Epithelial cell of alveolus of lung (primary cell): ENCODE results near the gene HTR2B. TPM values are rescaled to one million over a fixed set of nuclear protein-coding genes. Genes with fewer than 3 reads are reported as not detected.

Experiments
- total RNA-seq: library from RNA; depleted of rRNA; stranded (reverse); fragments of >200 nt; gene quantifications from 2 replicates; pipeline ENCODE4 v1.2.1, GENCODE V29; 2015

Gene HTR2B
- 0.08 TPM in 1 of 2 replicates, not detected in the other for total RNA-seq

GRCh38 chr2:231124838-231125568 lies at the start of gene HTR2B:
HTR2B (minus strand) TSS chr2:231125042; CDS start chr2:231123764, 1,278 bp downstream.

Other genes with a start within 250 kb of the HTR2B start
- not detected in 2 replicates for gene GPR55, start 199.8 kb downstream of the HTR2B start, total RNA-seq
- not detected in 2 replicates for gene SPATA3, start 128.9 kb downstream of the HTR2B start, total RNA-seq
- gene C2orf72, start 87.5 kb downstream of the HTR2B start, total RNA-seq, result 0.08 and 0.26 TPM in 2 replicates
- gene PSMD1, start 68.2 kb downstream of the HTR2B start, total RNA-seq, result 43.2 and 86.0 TPM in 2 replicates
- gene ARMC9, start 73.6 kb upstream of the HTR2B start, total RNA-seq, result 16.3 and 20.8 TPM in 2 replicates